SH-SY5Y (cell line): ENCODE data around the gene PAK2.

Experiments
- GATA2 ChIP-seq: IDR thresholded peaks from 2 replicates; pipeline ENCODE4 v1.6.1; 2011; ENCODE audit warnings: mild to moderate bottlenecking, low read depth, low read length
- GATA3 ChIP-seq: IDR thresholded peaks from 2 replicates; pipeline ENCODE4 v1.6.1; 2011; ENCODE audit warnings: low read depth, mild to moderate bottlenecking, low read length, moderate library complexity

DNA sequence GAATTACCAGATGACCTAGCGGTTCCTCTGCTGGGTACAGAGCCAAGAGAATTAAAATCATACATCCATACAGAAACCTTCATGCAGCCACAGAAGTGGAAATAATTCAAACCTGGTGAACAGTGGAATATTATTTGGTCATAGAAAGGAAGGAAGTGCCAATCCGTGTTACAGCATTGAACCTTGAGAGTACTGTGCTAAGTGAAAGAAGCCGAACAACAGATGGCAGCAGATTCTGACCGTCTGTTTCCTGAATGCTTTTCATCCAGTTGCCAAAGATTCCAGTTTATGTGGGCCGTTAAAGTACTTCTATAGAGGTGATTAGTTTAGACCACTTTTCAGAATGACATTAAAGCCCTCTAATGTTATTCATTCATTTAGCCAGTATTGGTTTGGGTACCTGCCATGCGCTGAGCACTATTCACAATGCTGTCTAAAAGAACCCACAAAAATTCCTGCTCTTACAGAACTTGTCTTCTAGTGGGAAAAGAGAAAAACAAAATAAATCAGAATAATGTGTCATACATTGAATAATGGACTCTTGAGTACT, 82.2 kb downstream of the PAK2 start:
- TF ChIP-seq GATA2 (no peak), GATA3 (no peak)
